Kidney (tissue), 14 donors: ENCODE results near the gene STXBP1. TPM values are rescaled to one million over a fixed set of nuclear protein-coding genes. Genes with fewer than 3 reads are reported as not detected.

Experiments
- DNase-seq, 5 donors: peaks; one replicate each; pipeline ENCODE4 v3.0.0-alpha.2; 2013 to 2020
- FAIRE-seq: peaks from 2 replicates; lab custom pipeline; 2012; peaks lifted over from hg19 to GRCh38; lab: Jason Lieb, UNC
- H3K27ac ChIP-seq, 2 donors: one replicate each; pipeline ENCODE4 v1.7.0; 2013; ENCODE audit warnings: low read depth in 2 of 2, low read length in 2 of 2, inconsistent platforms in 1 of 2
- H3K27me3 ChIP-seq: one replicate; pipeline ENCODE4 v1.7.1; 2013; ENCODE audit warnings: low read length, inconsistent platforms; ENCODE audit not compliant: control insufficient read depth, insufficient read depth
- H3K36me3 ChIP-seq, 3 donors: one replicate each; pipeline versions ENCODE4 v1.7.0 to v1.7.1; 2013; ENCODE audit warnings: low read length in 3 of 3, control low read depth in 1 of 3, inconsistent platforms in 1 of 3; ENCODE audit not compliant: insufficient read depth in 3 of 3, control insufficient read depth in 2 of 3
- H3K4me1 ChIP-seq, 3 donors: one replicate each; pipeline versions ENCODE4 v1.7.0 to v1.7.1; 2013; ENCODE audit warnings: low read length in 3 of 3, inconsistent platforms in 1 of 3, low read depth in 1 of 3; ENCODE audit not compliant: control insufficient read depth in 2 of 3, insufficient read depth in 2 of 3
- H3K4me3 ChIP-seq, 3 donors: one replicate each; pipeline versions ENCODE4 v1.7.0 to v1.8.1; 2013; ENCODE audit warnings: low read length in 3 of 3, control low read depth in 1 of 3, inconsistent platforms in 1 of 3
- H3K9ac ChIP-seq, 3 donors: one replicate each; pipeline versions ENCODE4 v1.7.0 to v1.7.1; 2013; ENCODE audit warnings: low read length in 3 of 3, control low read depth in 1 of 3, inconsistent platforms in 1 of 3
- H3K9me3 ChIP-seq, 3 donors: one replicate each; pipeline versions ENCODE4 v1.7.0 to v1.7.1; 2013; ENCODE audit warnings: low read length in 3 of 3, control low read depth in 1 of 3, inconsistent platforms in 1 of 3; ENCODE audit not compliant: control insufficient read depth in 2 of 3, insufficient read depth in 1 of 3
- intact Hi-C: fragments of 100-400 bp; cut with DNase I; formaldehyde crosslinking; loops from one replicate; pipeline ENCODE4 v1.11.1; 2022
- polyA plus RNA-seq: library from polyadenylated mRNA; stranded (reverse); fragments of 350-450 nt; fragmentation: Illumina TruSeq; extraction: RNeasy Lipid Tissue Mini Kit (QIAGEN cat#74804); gene quantifications from one replicate; pipeline ENCODE4 v1.2.3, GENCODE V29; 2014; ENCODE audit warnings: low read depth, low replicate concordance; ENCODE audit not compliant: insufficient read depth
- total RNA-seq: library from RNA; stranded (reverse); fragmentation: NEBNext Ultra II Directional; extraction: Animal tissue kit (Norgen Biotek cat#: 25700); gene quantifications from one replicate; pipeline ENCODE4 v1.2.1, GENCODE V29; 2021
- TF ChIP-seq, protein P1 (sequence below): IDR thresholded peaks from 3 replicates; pipeline ENCODE4 v1.5.1; 2012; ENCODE audit warnings: mild to moderate bottlenecking, moderate library complexity, borderline replicate concordance; ENCODE audit not compliant: insufficient read depth; ENCODE audit errors: extremely low read depth
- donor health status: control.
- donor health status: control.
- donor health status: control.
- donor health status: control.
- donor health status: control.
- donor health status: DM: yes; HTN: yes; CAD: no.
- donor health status: Normal renal cell carcinoma (clear cell type).

Gene STXBP1
- total and polyA plus RNA-seq, 2 donors from 2014 or later: 14.3 to 32.8 TPM

DNA sequence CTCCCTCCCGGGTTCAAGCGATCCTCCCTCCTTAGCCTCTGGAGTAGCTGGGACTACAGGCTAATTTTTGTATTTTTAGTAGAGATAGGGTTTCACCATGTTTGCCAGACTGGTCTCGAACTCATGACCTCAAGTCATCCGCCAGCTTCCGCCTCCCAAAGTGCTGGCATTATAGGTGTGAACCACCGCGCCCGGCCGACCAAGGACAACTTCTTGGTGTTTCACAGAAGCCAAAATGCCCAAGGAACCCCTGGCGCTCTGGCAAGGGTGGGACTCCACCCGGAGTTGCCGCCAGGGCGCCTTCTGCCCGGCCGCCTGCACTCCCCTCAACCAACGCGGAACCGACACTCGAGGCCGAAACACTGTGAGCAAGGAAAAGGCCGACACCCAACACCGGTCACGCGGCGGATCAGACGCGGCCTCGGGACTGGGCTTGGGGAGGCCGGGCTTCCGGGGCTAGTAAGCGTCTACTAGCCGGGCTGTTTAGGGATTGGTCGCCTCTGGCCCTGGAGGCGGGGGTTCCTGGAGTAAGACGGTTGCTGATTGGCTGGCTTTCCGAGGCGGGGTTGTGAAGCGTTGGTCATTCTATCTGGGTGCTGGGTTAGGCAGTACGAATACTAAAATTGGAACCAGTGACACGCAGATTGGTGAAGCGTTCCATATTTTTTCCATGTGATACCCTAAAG is 87.1 kb downstream of the STXBP1 start:
- no peaks in the 10 kb centered on the region for H3K27me3 ChIP-seq
- no peaks in the 10 kb centered on the region for H3K36me3 ChIP-seq
- DNase-seq (peak; percentile 96 to 99 (median 97)), FAIRE-seq (peak; percentile 86)
- peak overlapping the region; percentile 26 to 52 (median 30) for H3K4me3 ChIP-seq
- H3K27ac ChIP-seq: peak overlapping the region; percentile 83 to 89
- TF ChIP-seq, protein P1, sequence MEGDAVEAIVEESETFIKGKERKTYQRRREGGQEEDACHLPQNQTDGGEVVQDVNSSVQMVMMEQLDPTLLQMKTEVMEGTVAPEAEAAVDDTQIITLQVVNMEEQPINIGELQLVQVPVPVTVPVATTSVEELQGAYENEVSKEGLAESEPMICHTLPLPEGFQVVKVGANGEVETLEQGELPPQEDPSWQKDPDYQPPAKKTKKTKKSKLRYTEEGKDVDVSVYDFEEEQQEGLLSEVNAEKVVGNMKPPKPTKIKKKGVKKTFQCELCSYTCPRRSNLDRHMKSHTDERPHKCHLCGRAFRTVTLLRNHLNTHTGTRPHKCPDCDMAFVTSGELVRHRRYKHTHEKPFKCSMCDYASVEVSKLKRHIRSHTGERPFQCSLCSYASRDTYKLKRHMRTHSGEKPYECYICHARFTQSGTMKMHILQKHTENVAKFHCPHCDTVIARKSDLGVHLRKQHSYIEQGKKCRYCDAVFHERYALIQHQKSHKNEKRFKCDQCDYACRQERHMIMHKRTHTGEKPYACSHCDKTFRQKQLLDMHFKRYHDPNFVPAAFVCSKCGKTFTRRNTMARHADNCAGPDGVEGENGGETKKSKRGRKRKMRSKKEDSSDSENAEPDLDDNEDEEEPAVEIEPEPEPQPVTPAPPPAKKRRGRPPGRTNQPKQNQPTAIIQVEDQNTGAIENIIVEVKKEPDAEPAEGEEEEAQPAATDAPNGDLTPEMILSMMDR: peak; percentile 1
- H3K4me1 ChIP-seq: peaks cover 0 to 8% (median 0%) of the 10 kb centered on the region in 3 donors
- peak overlapping the region in 1 of 3 donors; percentile 34 for H3K9ac ChIP-seq
- intact Hi-C loops: no loop called here
- no peaks in the 10 kb centered on the region for H3K9me3 ChIP-seq

DNA sequence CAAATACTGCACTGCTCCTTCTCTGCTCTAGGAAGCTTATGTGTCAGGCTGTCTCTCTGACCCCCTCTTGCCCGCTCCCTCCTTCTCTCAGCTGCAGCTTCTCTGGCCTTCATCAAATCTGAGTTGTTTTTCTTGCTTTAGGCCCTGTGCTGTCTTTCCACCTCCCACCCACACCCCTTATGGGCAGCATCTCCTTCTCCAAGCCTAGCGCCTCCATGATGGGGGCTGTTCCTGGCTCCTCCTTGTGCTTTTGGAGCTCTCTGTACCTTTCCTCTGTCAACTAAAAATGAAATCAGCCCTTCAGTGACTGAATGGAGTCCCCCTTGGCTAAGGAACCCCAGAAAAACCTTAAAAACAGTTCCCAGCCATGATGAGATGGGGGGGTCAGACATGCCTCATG is 88.1 kb downstream of the STXBP1 start:
- H3K4me1 ChIP-seq: peaks cover 0 to 8% (median 0%) of the 10 kb centered on the region in 3 donors
- no peak overlapping the region for H3K9ac ChIP-seq
- FAIRE-seq: no peak
- no peaks in the 10 kb centered on the region for H3K9me3 ChIP-seq
- no peak overlapping the region for H3K4me3 ChIP-seq
- H3K27ac ChIP-seq: no peak overlapping the region
- no peak for DNase-seq
- H3K36me3 ChIP-seq: no peaks in the 10 kb centered on the region
- TF ChIP-seq, protein P1: no peak
- H3K27me3 ChIP-seq: no peaks in the 10 kb centered on the region
- intact Hi-C loops: no loop called here

DNA sequence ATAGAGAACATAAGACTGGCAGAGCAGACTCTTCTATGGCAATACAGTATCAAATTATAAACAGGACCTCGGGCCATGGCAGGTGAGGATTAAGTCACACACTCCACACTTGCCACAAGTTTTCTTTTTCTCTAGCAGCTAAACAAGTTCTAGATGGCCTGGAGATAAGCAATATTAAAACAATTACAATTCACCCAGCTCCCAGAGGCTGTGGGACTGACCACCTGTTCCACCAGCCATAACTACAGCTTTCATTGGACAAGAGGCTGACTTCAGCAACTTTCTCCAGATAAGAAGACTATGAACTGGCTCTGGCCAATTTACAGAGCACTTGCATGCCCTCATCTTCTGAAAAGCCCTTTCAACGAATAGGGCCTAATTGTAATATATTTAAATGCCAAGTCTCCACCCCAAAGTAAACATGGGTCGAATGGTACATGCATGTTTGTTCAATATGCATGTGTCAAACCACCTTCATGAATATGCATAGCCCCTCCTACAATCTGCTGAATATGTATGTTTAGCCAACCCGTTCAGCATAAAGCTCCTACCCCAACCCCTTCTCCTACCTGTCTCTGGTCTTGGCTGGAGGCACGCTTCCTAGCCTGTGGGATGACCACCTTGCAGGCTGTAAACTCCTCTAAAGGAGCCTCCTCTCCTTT is 88.6 kb downstream of the STXBP1 start:
- Histone ChIP-seq H3K36me3 (no peaks in the 10 kb centered on the region), H3K27me3 (no peaks in the 10 kb centered on the region), H3K27ac (no peak overlapping the region), H3K9me3 (no peaks in the 10 kb centered on the region), H3K4me1 (peaks cover 0 to 8% (median 0%) of the 10 kb centered on the region in 3 donors), H3K9ac (no peak overlapping the region), H3K4me3 (no peak overlapping the region)
- intact Hi-C loops: no loop called here
- no peak for FAIRE-seq
- DNase-seq: peak in 3 of 5 donors; percentile 4 to 49 (median 34)
- TF ChIP-seq, protein P1: no peak
